Activated naive CD4-positive, alpha-beta T cell (primary cell): ENCODE data around the gene FGF23.
"Not testable (repeated sequence)": the region's sequence is repeated elsewhere in the genome, so short reads cannot be mapped to it uniquely, and the experiment has no call there.

Experiments
- DNase-seq, 4 experiments: peaks; one replicate each; lab custom pipeline; 2025; lab: John Stamatoyannopoulos, UW

Gene FGF23

DNA sequence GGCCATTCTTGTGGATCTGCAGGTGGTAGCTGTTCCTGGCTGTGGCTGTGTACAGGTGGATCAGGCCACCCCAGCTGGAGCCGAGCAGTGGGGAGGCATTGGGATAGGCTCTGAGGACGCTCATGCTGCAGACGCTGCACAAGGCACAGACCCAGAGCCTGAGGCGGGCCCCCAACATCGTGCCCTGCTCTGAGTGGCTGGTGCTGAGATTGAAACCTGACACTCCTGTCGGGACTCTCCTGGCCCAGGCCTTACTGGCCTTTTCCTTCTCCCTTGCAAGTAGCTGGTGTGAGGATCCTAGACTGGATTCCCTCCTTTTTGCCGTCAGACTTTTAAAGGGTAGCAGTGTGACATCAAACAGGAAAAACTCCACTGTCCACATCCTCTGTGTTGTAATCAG is at the start of gene FGF23:
Gene FGF23 (minus strand): TSS at position 308 of the 400 bp plus-strand sequence. CDS start 130 bp downstream, at position 178.
- DNase-seq, result no peak

DNA sequence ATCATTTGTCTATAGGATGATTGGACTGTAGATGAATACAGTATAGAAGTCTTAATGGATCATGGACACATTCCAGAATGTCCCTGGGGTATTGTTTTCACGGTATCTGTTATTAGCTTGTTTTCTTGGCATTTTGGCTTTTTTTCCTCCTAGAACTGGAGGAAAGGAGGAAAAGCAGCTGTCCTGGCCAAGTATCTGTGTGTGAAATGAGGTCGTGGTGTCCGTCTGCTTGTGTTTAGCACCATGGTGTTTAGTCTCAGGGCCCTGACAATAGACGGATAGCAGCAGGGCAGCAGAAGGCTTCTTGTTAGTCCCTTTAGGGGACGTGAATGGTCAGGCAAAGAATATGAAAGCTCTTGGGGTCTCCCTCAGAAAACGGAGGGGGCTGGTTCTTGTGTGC is 44.9 kb upstream of the FGF23 start:
- DNase-seq, result no peak

DNA sequence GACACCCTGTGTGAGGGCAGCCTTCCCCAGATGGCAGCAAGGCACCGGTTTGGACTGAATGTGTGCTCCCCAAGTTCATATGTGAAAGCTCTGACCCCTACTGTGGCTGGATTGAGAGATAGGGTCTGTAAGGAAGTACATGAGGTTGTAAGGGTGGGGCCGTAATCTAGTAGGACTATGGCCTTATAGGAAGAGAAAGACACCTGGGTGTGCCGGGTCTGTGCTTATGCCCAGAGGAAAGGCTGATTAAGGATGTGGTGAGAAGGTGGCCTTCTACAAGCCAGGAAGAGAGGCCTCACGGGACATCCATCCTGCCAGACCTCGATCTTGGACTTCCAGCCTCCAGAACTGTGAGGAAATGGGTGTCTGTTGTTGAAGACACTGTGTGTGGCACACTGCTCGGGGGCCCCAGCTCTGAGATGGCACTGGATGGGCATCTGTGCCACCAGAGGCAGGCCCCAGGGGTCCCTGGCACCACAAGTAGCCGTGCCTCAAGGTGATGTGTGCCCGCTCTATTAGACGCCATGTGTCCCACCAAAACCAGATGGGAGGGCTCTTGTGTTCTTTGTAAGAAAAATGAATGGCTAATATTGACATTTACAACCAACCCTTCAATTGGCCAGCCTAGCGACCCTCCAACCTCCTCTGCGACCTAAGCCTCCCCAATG is 44.1 kb upstream of the FGF23 start:
- no peak for DNase-seq

DNA sequence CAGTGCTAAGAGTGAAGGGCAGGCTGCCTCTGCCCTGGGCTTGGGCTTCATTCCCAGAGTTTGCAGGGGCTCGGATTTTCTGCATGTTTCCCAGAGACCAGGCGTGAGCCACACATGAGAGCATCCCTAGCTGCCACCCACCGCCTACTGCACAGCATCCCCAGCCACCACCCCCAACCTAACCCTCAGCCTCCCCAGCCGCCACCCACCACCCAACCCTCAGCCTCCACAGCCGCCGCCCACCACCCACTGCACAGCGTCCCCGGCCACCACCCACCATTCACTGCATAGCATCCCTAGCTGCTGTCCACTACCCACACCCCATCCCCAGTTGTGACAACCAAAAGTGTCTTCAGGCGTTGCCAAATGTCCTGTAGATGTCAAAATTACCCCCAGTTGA is 43.5 kb upstream of the FGF23 start:
- DNase-seq, result no peak

DNA sequence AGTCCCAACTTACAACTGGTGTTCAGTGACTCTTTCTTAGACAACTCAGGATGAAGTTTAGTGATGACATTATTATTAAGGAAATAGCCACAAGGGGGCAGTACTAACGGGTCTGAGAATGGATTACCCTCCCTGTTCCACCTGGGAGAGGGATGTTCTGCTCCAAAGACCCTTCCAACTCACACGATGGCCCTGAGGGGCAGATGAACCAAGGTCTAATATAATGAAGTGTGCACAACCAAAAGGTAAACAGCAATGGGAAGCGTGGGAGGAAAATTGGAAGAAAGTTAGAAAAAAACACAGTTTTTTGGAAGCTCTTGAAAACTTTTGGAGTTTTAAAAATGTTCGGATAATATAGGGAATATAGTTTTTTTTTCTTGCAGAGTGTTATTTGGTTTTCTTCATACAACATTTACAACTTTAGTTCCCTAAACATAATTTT is 42.1 kb upstream of the FGF23 start:
- no peak for DNase-seq

DNA sequence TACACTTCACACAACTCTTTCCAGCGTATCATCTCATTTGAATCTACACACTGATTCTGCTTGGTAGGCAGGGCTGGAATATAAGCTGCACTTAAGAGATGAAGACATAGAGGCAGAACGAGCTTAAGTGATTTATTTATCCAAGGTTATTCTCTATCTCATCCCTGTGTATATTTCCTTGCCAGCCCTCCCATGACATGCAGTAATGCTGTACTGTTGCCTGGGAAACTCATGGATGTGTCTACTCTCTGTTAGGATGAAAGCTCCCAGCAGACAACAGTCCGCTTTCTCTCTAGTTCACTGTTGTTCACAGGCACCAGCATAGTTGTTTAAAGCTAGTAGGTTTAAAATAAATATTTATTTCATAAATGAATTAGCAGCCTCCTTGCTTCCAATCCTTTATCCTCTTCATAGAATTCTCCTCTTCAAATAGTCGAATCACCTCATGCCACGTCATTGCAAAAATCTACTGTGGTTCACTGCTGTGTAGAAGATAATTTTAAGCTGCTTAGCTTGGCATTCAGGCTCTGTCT is 40.7 kb upstream of the FGF23 start:
- no peak for DNase-seq

DNA sequence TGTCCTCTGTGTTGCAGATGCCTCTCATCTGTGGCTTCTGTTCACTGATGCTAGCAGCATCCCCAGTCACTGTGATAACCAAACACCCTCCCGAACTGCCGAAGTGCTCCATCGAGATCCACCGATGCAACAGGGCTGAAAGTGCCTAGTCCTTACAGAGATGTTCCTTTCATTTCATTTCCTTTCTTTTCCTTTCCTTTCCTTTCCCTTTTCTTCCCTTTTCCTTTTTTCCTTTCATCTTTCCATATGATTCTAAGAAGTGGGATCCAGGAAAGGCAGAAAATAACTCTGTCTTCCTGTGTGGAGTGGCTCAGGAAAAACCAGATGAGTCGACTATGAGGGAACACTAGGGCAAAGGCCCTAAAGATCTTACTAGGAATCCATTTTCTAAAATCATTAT is 39.4 kb upstream of the FGF23 start:
- no peak for DNase-seq

DNA sequence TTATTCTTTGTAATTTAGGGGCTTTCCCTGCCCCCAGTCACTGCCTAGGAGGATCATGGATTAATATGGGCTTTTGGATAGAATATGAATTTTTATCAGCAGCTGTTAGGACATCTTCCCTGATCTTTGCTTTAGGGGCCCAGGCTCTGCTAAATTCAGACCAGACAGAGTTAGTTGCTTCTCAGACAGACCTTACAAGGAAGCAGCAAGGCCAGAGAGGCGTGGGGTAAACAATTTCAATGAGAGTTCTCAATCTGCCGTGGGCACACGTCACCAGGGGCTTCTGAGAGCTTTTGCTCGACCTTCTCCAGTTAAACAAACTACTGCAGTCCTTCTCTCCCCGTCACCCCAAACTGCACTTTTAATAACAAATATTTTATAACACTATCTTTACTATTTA is 38.4 kb upstream of the FGF23 start:
- DNase-seq, result no peak

DNA sequence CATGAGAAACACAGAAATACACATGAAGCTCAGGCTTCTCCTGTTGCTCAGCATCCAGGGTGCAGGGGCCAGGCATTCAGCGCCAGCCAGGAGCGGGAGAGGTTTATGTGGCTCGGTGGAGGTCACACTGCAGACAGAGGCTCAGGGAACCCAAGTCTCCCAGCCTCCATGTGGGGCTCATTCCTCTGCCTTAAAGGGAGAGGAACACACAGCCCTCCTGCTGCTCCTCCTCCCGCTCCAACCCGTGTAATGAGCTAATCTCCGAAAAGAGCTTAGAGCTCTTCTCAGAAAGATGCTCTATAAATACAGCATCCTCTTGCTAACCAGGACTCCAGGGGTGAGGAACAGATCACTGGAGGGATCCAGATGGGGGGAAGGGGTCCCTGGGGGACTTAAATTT is 37.9 kb upstream of the FGF23 start:
- DNase-seq, result no peak

DNA sequence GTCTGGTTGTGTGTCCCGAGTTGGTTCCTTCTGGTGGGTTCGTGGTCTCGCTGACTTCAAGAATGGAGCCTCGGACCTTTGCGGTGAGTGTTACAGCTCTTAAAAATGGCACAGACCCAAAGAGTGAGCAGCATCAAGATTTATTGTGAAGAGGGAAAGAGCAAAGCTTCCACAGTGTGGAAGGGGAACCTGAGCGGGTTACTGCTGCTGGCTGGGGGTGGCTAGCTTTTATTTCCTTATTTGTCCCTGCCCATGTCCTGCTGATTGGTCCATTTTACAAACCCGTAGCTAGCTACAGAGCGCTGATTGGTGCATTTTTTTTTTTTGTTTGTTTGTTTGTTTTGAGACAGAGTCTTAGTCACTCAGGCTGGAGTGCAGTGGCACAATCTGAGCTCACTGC is 36.8 kb upstream of the FGF23 start:
- no peak for DNase-seq

DNA sequence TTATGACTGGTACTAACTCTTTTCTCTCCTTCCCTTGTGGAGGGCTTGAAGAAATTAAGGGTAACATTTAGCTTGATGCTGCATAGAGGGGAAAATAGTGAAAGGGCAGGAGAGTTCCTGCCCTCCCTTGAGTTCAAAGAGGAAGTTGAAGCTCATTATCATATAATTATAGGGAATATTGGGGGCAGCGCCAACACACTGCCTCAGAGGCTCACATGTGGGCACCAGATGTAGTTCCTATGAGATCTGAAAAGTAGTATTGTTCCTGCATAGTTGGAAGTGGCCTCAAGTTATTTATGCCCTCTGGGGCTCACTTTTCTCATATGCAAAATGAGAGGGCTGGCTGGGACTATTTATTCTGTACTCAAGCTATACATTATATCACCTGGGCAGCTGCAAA is 33.0 kb upstream of the FGF23 start:
- DNase-seq, result no peak

DNA sequence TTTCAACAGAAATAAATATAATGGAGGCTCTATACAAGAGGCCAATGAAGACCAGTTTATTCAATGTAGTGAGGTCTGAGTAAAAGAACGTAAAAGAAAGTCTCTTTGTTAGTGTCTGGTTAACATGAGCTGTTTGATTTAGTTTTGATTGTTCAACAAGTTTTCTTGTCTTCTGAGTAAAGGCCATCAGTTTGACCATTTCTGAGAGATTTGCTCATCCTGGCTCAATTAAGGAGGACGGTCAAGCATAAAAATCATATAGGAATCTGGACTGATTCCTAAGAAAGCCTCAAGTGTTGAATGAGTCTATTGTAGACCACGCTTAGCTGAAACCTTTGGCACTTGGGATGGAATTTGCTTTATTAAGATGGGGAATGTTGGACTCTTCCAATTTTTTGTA is 32.5 kb upstream of the FGF23 start:
- no peak for DNase-seq

DNA sequence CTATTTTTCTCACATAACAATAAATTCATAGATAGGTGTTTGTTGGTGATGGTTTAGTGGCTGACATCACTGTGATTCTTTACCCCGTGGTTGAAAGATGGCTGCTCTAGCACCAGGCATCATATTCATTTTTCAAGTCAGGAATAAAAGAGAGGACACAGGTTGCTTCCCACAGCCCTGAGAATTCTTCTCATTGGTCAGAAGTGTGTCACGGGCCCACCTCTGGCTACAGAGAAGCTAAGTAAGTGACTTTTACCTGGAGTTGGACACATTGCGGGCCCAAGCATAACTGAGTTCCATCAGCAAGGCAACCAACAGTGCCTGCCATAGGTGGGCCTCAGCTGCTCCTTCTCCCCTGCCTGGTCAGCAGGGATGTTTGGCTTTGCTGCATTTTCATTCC is 27.6 kb upstream of the FGF23 start:
- DNase-seq, result no peak

DNA sequence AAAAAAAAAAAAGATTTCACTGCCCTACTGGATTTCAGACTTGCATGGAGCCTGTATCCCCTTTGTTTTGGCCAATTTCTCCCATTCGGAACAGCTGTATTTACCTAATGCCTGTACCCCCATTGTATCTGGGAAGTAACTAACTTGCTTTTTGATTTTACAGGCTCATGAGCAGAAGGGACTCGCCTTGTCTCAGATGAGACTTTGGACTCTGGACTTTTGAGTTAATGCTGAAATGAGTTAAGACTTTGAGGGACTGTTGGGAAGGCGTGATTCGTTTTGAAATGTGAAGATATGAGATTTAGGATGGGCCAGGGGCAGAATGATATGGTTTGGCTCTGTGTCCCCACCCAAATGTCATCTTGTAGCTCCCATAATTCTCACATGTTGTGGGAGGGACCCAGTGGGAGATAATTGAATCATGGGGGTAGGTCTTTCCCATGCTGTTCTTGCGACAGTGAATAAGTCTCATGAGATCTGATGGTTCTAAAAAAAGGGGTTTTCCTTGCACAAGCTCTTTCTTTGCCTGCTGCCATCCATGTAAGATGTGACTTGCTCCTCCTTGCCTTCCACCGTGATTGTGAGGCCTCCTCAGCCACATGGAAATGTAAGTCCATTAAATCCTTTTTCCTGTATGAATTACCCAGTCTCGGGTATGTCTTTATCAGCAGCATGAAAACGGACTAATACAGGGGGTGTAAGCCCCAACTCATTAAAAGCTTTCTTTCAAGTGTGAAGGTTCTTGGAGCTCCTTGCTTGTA is 25.5 kb upstream of the FGF23 start:
- DNase-seq, result not testable (repeated sequence)

DNA sequence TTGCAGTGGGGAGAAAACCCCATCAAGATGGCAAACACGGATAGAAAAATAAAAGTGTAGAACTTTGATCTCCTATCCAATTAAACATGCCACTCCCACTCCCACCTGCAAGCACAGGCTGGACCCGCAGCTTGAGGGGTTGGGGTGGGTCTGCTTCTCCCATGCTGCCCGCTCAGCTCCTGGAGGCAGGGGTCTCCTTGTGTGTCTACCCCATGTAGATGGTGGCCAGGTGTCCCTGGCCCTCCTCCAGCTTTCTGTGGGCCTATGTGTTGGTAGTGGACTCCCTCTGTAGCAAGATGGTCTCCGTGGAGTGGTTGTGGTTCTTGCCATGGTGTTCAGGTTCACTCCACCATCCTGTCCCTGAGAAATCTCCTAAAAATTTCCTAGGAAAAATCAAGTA is 23.5 kb upstream of the FGF23 start:
- DNase-seq, result no peak

DNA sequence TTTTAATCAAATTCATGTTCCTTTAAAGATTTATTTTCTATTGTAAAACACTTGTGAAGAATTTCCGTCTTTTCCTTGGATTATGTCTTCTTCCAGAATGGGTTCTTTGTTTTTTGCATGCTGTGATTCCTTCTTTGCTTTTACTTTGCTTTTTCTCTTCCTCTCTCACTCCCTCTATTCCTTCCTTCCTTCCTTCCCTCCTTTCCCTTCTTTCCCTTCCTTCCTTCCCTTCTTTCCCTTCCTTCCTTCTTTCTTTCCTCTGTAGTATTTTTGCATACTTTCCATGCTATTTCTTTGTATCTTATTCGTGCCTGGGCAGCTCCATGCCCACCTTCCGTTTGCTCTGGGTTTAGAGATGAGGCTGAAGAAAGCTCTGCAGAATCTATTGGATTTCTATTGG is 21.6 kb upstream of the FGF23 start:
- no peak for DNase-seq

DNA sequence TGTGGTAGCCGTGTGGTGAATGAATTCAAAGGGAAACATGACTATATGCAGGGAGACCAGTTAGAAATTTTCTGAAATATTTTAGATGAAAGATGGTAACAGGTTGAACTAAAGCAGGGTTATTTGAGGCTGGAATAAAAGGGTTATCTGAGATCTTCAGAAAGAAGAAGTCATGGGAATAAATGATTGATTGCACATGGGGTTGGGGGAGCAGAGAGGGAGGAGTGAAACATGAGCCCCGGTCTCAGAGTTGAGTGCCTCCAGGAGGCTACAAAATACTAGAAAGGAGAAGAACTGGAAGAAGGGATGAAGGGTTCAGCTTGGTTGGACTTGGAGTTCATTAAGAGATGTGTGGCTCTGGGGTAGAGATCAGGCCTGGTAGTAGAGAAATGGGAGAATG is 16.3 kb upstream of the FGF23 start:
- DNase-seq, result no peak

DNA sequence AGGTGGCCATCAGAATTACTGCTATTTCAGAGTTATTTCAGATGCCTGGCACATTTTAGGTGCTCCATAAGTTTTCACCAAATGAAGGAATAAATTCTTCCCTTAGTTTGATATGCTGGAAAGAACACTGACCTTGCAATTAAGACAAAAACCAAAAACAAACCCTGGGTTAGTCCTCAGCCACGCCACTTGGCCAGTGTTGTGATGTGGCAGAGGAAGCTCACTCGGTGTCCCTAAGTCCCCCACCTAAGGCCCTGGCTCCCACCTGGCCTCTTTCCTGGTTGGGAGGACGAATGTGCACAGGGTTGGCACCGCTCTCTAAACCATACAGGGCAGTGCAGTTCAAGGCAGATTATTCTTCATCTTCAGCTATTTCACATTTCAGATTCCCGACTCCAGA is 13.7 kb upstream of the FGF23 start:
- no peak for DNase-seq

DNA sequence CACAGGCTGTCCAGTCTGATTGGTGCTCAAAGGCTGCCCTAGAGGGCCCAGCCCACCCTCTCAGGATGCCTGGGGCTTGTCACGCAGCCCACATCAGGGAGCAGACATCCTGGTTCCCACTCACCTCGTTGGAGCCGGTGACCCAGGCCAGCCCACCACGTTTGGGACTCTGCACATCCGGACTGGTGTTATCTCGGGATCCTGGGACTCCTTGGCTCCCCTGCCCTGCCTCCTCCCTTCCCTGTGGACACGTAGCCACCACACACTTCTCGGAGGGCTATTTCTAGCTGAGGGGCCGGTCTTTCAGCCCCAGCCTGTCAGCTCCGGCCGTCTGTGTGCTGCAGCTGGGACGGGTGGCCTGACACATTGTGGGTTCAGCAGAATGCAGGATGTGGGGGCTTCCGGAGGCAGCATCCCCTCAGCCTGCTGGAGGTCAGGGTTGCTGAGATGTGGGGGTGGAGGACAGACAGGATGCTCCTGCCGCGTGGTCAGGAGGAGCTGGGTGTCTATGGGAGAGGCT is 12.8 kb upstream of the FGF23 start:
- no peak for DNase-seq

DNA sequence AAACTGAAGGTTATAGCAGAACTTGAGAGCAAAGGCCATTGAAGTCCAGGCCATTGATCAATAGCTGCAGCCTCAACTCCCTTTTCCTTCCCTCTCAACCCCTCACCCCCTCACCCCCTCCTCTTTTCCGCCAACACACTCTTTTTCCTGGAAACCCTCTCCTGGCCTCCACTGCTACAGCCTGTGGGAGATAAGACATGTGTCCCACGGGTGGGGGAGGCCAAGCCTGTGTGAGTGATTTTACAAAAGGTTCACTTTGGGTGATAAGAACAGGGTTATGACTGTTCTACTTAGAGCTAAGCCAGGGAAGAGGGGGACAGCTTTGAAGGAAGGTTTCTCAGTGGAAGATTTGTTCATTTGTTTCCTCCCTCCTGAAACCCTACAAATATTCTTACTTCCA is 9.2 kb upstream of the FGF23 start:
- no peak for DNase-seq

DNA sequence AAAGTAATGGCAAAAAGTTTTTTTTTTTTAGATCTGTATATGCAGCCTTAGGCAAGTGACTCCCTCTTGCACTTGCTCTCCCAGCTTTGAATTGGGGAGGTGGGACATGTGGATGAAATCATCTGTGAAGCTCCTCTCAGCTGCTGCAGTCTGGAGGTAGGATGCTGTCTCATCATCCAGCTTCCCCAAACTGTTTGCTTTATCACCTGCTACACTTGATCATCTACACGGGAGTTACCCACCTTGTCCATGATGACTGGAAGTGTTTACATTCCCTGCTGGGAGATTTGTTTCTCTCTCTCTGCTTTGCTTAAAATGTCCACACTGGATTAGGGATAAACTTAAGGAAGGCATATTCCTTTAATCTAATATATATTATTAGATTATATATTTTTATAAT is 8.5 kb upstream of the FGF23 start:
- DNase-seq, result no peak

DNA sequence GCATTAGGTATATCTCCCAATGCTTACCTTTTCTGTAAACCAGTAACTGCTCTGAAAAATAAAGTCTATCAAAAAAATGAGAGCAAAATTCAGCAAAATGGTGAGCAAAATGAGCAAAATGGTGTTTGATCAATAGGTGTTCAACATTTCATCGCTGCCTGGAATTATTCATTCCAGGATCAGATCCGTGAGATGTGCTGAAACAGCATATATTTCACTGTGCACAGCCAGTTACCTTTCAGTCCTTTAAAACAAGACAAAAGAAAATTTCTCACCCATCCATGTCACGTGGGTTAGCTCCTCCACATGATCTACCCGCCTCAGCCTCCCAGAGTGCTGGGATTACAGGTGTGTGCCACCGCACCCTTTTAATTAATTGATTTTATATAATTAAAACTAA is 8.1 kb upstream of the FGF23 start:
- no peak for DNase-seq

DNA sequence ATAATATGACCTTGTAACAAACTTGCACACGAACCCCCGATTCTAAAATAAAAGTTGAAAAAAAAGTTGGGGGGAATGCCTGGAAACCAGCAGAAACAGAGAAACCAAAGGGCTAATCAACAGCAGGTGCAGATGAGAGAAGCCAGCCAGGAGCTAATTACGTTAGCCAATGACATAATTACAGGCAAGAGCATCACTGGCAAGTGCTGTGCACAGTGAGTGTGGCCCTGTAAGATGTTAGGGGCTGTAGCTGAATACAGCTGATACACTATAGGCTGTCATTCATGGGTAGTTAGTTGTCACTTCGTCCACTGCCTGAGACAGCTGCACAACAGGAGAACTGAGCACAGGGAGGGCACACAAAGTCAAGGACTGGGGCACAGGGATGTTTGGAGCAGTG is 7.3 kb upstream of the FGF23 start:
- no peak for DNase-seq
